NCI-H526 treated with DMSO at 0.1 percent for 48 hours (cell line): ENCODE results near the gene TACC2.
"Not testable (repeated sequence)": the region's sequence is repeated elsewhere in the genome, so short reads cannot be mapped to it uniquely, and the experiment has no call there.

Experiments
- DNase-seq: peaks from one replicate; lab custom pipeline; 2025; lab: John Stamatoyannopoulos, UW

The TACC2 gene

DNA sequence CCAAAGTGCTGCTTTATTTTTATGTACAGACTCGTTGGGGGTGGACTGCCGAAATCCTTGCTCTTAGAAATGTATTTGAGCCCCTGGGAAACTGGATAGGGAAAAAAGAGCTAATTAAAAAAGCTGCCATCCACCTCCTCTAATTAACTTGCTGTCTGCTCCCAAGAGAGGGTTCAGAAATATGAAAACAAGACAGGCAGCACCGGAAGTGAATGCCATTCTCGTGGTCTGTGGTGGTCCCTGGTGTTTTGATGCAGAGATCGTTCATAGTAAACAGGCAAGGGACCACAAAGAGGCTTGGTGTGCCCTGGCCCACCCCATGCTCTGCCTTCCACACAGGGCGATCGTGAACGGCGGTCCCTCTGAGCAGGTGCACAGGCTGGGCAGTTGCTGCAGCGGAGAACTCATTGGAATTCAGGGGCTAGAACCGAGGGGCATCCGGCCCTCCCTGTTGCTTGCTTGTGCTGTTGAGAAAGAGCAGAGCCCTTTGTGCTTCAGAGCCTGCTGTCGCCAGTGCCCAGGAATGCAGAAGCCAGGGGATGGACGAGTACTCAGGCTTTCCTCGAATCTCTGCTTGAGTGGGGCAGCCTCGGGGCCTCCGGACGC, 203.1 kb downstream of the TACC2 start:
- peak; percentile 50 for DNase-seq

DNA sequence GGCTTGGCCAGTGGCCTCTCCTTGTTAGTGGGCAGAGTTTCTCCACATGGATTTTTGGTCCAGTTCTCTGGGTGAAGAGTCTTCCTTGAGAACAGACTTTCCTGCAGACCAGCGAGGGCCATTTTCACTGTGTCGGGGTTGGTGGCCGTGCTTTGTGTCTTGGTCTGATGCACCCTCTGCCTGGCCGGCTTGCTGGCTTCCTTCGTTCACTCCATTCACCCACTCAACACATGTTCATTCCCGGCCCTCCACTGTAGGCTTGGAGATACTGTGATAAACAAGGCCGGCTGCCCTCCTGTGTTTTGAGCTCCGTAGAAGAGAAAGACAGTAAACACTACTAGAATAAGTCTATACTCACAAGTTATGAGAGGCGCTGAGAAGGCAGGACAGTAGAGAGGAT, 205.3 kb downstream of the TACC2 start:
- DNase-seq = no peak

DNA sequence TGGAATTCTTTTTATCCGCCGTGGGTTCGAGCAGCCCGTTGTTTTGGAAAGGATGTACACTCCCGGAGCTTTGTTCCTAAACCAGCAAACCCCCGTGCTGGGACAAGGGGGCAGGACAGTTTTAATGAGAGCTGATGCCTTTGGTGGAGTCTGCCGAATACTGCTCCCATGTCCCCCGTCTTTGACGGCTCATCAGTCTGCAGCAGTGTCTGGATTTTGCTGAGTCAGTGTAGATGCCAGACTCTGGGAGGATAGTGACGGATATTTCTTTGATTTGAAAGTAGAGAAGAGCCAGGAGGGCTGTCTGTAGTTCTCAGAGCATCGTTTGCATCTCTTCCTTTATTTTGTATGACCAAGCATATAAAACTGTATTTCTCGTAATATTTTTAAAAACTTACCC, 207.3 kb downstream of the TACC2 start:
- DNase-seq = no peak

- no peak for DNase-seq
Measured at GRCh38 chr10:122197611-122198222, 208.8 kb downstream of the TACC2 start.

DNA sequence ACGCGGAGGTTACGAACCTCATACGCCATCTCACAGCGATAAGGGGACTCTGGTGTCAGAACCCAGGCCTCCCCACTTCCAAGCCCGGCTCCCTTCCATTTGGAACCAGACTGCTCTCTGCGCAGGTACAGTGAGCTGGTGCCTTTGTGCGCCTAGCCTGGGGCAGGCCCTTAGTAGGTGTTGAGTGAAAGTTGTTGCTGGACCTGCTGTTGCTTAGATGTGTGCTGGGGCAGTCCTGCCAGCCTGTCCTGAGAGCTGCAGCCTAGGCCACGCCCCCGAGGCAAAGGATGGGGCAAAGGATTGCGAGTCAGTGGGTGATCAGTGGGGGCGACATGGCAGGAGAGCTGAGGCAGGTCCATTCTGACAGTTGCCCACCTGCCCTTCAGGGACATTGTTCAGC, 209.7 kb downstream of the TACC2 start:
- DNase-seq = no peak

- DNase-seq = no peak
Measured at GRCh38 chr10:122199070-122199469, 210.1 kb downstream of the TACC2 start.

DNA sequence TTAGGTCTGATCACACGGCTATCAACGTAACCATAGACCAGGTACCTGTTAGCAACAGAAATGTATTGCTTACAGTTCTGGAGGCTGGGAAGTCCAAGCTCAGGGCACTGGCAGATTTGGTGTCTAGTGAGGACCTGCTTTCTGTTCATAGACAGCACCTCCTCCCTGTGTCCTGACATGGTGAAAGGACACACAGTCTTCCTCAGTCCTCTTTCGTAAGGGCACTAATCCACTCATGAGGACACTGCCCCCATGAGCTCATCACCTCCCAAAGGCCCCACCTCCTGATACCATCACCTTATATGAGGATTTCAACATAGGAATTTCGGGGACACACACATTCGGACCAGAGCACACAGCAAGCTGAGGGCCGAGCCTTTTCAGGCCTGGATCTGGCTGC, 210.7 kb downstream of the TACC2 start:
- DNase-seq = no peak

- no peak for DNase-seq
Measured at GRCh38 chr10:122201401-122201800, 212.4 kb downstream of the TACC2 start.

DNA sequence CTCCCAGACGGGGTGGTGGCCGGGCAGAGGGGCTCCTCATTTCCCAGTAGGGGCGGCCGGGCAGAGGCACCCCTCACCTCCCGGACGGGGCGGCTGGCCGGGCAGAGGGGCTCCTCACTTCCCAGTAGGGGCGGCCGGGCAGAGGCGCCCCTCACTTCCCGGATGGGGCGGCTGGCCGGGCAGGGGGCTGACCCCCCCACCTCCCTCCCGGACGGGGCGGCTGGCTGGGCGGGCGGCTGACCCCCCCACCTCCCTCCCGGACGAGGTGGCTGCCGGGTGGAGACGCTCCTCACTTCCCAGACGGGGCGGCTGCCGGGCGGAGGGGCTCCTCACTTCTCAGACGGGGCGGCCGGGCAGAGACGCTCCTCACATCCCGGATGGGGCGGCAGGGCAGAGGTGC, 214.2 kb downstream of the TACC2 start:
- DNase-seq = not testable (repeated sequence)

DNA sequence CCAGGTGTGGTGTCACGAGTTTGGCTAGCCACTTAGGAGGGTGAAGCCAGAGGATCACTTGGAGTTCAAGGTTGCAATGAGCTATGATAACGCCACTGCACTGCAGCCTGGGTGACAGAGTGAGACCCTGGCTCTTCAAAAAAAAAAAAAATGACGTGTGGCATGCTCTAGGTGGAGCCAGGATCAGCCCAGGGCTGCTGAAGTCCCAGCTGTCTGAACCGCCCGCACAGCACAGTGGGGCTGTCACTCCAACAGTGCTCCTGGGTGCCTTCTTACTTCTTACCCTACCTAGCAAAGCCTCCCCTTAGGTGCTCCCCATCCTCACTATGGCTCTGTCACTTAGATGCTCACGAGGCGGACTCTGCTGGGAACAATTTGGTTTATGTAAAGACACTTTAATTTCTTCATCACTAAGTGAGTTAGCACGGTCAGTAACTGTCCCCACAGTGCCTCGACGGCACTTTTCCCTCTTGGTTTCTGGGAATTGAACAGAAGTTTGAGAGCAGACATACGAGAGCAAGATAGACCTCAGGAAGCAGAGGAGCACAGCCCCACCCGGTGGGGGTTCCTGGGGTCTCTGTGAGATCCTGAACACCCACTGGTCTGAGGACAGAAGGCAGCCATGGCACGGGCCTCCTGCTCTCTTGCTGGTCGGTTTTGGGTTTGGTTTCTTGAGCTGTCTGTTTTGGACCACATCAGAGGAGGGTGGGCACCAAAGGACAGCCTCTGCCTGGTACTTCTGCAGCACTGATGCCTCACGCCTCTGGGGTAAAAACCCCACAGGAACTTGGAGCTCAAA, 215.9 kb downstream of the TACC2 start:
- no peak for DNase-seq

- no peak for DNase-seq
Measured at GRCh38 chr10:122206471-122207065, 217.6 kb downstream of the TACC2 start.

DNA sequence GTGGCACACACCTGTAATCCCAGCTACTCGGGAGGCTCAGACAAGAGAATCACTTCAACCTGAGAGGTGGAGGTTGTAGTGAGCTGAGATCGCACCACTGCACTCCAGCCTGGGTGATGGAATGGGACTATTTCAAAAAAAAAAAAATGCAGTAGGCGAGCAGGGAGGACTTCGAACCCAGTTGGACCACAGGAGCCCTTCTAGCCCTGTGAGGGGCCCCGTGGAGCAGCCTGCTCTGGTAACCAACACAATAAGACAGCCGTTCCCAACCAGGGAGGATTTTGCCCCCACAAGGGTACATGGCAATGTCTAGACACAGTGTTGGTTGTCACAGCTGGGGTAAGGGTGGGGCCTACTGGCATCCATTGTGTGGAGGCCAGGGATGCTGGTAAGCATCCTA, 218.2 kb downstream of the TACC2 start:
- DNase-seq = no peak

DNA sequence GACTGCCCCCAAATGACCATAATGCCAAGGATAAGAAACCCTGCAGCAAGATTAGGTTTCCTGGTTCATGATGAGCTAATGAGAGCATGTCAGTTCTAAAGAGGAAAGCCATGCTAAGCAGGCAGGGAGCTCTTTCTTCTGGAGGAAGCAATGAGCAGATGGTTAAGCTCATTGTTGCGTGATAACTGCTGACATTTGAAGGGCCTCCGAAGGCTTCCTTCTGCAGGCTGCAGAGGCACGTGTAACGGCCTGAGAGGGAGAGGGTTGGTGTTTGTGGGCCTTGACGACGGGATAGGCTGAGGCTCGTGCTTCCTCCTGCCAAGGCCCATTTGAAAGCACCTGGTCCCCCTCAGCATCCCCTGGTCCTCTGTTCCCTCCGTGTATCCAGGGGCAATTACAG, 218.6 kb downstream of the TACC2 start:
- no peak for DNase-seq

DNA sequence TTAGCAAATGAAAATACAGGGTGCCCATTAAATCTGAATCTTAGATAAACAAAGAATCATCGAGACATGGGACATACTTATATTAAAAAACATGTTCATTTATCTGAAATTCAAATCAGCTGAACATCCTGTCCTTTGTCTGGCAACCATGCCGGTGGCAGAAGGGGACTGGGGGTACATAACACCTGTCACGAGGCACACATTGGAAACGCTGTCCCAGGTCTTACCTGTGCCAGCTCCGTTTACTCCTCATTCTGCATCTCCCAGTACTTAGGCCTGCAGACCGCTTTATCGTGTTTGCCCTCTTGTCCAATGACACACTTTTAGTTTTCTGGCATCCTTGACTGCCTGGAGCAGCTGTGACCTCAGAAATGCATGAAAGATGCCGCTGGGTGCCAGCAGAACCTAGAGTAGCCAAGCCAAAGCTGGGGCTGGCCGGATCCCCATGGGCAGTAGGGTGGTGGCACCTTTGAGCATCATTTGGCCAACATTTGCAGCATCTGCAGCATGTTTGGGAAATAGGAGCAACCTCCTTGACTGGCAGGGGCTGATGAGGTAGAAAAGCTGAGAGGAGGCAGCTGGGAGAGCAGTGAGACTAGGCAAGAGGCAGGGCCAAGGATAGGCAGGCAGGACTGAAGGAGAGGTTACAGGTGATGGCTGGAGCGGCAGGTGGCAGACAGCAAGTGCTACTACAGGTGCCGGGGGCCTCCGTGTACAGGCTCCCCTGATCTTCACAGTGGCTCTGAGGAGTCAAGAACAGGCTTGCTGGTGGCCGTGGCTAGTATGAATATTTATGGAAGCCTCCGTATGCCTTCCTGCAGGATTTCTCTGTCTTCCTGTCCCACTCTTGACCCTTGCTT, 219.8 kb downstream of the TACC2 start:
- no peak for DNase-seq

DNA sequence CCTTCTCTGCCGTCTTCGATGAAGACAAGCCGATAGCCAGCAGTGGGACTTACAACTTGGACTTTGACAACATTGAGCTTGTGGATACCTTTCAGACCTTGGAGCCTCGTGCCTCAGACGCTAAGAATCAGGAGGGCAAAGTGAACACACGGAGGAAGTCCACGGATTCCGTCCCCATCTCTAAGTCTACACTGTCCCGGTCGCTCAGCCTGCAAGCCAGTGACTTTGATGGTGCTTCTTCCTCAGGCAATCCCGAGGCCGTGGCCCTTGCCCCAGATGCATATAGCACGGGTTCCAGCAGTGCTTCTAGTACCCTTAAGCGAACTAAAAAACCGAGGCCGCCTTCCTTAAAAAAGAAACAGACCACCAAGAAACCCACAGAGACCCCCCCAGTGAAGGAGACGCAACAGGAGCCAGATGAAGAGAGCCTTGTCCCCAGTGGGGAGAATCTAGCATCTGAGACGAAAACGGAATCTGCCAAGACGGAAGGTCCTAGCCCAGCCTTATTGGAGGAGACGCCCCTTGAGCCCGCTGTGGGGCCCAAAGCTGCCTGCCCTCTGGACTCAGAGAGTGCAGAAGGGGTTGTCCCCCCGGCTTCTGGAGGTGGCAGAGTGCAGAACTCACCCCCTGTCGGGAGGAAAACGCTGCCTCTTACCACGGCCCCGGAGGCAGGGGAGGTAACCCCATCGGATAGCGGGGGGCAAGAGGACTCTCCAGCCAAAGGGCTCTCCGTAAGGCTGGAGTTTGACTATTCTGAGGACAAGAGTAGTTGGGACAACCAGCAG, 221.7 kb downstream of the TACC2 start:
- no peak for DNase-seq

- no peak for DNase-seq
Measured at GRCh38 chr10:122213364-122213763, 224.4 kb downstream of the TACC2 start.

- no peak for DNase-seq
Measured at GRCh38 chr10:122213766-122214165, 224.8 kb downstream of the TACC2 start.

DNA sequence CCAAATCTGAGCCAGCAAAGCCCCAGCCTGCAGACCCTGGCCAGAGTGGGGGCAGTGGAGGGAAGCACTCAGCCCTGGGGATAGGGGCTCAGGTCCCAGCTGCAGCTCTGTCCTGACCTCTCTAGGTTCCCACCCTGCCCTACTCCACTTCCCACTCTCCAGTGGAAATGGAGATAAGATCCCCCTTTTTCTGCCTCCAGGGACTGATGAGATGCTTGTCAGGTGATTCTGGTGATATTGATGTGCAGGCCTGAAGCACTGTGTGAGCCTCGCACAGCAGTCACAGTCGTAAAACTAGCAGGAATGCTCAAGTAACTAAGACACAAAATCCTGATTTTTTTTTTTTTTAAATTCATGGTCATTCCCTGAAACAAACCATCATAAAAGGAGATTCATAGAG, 227.1 kb downstream of the TACC2 start:
- DNase-seq = no peak

GRCh38 chr10:122219340-122219739, 230.4 kb downstream of the TACC2 start:
- DNase-seq = no peak

DNA sequence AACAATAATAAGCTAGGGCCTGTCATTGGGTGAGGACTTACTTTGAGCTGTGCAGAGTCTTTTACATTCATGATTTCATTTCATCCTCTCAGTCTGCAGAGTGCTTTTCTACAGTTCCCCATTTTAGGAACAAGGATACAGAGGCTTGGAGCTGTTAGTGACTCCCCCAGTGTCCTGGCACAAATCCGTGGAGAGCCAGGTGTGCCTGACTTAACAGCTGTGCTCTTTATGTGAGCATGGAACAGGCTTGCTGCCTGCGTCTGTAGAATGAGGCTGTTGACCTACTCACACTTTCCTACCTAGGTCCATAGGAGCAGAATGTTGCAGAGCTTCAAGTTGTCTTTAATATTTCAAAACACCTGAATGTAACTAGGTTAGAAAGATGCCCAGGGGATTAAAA, 231.8 kb downstream of the TACC2 start:
- no peak for DNase-seq

GRCh38 chr10:122221958-122222357, 233.0 kb downstream of the TACC2 start:
- no peak for DNase-seq
